ENCODE data around the gene TLCD1.

TLCD1 gene, protein sequence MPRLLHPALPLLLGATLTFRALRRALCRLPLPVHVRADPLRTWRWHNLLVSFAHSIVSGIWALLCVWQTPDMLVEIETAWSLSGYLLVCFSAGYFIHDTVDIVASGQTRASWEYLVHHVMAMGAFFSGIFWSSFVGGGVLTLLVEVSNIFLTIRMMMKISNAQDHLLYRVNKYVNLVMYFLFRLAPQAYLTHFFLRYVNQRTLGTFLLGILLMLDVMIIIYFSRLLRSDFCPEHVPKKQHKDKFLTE

GRCh38 chr17:28726226-28726626 lies at the start of gene TLCD1:
TSS of gene TLCD1 (minus strand) at chr17:28726233. CDS start at chr17:28726097, 136 bp downstream.
- peak; percentile 65 for DNase-seq

- DNase-seq = no peak
Measured at GRCh38 chr17:28774206-28774605, 48.2 kb upstream of the TLCD1 start.

DNA sequence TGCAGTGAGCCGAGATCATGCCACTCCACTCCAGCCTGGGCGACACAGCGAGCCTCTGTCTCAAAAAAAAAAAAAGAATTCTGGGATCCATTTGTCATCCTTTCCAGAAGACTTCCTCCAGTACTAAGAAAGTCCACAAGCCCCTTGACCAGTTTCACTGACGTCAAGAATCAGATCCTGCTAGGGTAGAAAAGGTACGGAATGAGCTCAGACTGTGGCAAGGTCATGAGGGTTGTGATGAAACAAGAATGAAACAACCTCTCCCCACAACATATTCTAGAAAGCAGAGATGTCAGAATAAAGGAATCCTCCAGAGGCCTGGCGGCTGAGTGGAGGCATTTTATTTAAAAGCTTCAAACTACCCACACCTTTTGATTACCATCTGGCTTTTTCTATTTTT lies 47.7 kb upstream of the TLCD1 start:
- DNase-seq = no peak

GRCh38 chr17:28765038-28765437 lies 39.0 kb upstream of the TLCD1 start:
- no peak for DNase-seq

DNA sequence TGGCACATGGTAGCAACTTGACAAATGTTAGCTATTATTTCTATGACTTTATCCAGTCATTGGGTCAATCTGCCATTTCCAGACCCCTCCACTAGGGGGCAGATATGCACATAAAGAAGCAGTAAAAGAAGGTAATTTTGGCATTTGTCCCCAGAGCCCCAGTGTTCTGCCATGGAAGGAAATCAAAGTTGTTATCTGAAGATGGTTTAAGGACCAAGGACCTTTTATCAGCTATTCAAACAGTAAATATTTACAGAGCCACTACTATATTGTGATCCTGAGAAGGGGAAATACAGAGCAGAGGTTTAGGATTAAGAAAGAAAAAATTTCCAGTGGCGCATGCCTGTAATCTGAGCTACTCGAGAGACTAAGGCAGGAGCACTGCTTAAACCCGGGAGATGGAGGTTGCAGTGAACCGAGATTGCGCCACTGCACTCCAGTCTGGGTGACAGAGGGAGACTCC lies 37.8 kb upstream of the TLCD1 start:
- peak; percentile 69 for DNase-seq

GRCh38 chr17:28763137-28763799 lies 37.2 kb upstream of the TLCD1 start:
- DNase-seq = no peak

DNA sequence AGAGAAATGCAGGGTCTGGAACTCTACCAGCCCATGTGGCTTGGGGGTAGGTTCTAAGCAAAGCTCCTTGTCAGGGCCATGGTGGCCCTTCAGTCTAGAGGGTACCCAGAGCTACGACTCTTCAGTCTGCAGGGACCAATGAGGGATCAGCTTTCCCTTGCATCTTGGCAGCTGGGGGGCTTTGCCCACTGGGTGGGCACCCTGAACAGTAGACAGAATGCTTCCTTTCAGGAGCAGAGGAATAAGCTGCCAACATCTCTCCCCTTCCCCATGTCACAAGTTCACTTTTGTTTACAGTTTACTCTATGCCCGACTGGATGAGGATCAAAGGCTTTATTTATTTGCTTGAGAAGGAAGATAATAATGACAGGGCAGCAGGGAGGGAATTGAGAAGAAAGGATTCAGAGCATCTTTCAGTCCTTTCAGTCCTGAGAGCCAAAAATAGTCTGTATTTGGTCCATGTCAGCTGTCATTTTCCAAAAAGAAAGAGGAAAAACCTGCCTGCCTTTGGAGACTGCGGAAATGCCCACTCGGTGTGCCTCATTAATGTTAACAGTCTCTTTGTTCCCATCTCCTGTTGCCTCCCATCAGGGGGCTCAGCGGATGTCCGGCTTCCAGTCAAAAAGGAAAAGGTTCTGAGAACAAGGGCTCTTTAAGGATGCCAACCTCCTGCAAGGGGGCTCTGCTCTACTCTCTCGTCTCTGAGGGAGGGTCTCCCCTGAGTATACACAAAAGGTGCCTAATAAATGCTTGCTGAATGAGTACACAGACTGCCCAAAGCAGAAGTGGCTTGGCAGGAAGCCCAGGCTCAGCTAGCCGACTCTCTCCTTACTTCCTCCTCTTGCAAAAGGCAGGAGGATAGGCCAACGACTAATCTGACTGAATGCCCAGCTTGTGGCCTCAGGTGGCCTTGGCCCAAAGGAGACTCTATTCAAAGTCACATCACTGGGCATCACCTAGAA lies 34.8 kb upstream of the TLCD1 start:
- peak; percentile 73 for DNase-seq

DNA sequence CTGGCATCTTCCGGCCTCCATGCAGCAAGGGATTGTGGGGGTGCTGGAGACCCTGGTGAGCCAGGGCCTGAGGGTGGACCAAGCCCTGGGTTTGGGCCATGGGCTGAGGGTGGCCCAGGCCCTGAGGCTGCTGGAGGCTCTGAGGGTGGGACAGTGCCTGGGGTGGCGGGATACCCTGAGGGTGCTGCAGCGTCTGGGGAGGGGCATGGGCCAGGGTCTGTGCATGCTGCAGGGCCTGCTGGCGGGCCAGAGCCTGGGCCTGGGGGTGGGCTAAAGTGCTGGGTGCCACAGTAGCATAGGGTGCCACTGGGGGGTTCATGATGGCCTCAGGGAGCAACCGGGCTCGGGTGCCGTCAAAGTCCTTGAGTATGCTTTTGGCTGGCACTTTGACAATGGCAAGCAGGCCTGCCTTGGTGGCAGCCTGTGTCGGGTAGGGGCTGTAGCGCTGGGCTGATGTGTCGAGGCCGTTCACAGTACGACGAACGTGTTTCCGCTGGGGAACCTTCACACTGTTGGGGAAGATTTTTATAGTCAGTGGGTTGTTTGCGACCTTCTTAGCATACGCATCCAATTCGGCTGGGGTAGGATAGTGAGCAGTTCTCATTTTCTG lies 33.3 kb upstream of the TLCD1 start:
- no peak for DNase-seq

DNA sequence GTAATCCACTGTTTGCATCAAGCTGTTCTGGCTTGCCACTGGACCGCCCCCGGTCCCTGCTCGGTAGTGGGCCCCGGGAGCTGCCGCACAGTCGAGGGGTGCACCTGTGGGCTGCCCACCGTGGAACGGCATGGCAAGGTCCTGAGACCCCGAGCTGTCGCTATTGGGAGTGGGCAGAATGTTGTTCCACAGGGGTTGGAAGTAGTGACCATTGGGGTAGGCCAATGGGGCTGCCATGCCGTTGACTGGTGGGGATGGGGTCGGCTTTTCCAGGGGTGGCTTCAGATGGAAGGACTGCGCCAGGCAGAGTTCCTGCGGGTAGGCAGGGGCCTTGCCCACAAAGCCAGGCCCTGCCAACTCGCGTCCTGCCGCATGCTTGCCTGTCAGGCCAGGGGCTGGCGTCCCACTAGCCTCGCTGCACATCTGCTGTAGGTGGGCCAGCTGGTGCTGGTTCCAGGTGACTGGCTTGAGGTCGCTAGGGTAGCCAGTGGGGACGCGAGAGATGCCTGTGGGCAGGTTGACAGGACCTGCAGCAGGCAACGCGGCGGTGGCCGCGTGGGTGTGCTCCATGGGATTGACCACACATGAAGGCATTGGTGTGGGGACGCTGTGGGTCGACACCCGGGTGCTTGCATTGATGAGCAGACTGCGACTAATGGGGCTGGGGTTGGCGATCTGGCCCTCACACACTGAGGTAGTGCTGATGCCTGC lies 32.5 kb upstream of the TLCD1 start:
- no peak for DNase-seq

- DNase-seq = no peak
Measured at GRCh38 chr17:28756049-28756804, 30.2 kb upstream of the TLCD1 start.

GRCh38 chr17:28755486-28755885 lies 29.5 kb upstream of the TLCD1 start:
- no peak for DNase-seq

DNA sequence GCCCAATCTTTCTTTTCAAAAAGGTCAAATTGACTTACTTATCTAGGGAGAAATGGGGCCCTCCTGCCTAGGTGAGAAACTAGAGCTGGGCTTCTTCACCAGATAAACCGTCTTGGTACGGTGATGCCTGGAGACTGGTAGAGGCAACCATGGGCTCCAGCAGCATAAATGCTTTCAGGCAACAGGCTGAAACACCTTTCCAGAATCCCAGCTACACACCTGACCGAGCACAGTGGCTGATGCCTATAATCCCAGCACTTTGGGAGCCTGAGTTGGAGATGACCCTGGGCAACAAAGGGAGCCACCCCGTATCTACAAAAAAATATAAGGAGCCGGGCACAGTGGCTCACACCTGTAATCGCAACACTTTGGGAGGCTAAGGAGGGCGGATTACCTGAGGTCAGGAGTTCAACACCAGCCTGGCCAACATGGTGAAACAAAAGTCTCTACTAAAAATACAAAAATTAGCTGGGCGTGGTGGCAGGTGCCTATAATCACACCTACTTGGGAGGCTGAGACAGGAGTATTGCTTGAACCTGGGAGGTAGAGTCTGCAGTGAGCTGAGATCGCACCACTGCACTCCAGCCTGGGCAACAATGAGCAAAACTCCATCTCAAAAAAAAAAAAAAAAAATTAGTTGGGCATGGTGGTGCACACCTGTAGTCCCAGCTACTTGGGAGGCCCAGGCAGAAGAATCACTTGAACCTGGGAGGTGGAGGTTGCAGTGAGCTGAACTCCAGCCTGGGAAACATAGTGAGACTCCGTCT lies 25.8 kb upstream of the TLCD1 start:
- no peak for DNase-seq

DNA sequence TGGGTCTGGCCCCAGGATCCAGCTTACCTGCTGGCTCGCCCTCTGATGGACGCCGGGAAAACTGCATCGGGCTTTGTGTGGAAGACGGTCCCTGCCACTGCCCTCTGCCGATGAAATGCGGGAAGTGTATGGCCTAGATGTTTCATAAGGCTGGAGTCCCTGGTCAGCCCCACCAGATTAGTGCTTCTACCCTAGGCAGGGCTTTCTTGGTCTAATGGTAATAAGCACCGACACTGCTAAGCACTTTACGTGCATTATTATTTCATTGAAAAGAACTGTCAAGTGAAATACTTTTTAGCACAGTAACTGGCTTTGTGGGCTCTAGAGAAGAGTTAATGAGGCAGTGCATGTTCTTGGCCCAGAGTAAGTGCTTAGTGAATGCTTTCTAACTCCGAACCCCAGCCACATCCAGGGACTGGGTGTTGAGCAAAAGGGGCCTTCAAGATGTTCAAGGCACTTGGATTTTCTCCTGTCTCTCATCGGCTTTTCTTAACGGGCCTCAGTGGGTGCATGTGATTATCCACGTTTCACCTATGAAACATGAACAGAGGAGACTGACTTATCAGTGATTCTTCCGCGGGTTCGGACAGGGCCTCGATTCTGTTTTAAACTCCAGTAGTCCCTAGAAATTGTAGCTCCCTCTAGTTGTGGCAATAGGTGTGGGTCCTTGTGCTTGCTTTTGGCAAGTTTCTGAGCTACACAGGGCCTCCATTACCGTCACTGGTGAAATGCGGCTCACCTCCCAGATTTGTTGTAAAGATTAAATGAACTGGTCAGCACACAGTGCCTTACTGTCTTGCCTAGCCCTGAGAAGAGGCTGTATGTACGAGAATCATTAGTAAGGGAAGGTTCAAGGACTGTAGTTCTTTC lies 24.4 kb upstream of the TLCD1 start:
- peak; percentile 89 for DNase-seq

DNA sequence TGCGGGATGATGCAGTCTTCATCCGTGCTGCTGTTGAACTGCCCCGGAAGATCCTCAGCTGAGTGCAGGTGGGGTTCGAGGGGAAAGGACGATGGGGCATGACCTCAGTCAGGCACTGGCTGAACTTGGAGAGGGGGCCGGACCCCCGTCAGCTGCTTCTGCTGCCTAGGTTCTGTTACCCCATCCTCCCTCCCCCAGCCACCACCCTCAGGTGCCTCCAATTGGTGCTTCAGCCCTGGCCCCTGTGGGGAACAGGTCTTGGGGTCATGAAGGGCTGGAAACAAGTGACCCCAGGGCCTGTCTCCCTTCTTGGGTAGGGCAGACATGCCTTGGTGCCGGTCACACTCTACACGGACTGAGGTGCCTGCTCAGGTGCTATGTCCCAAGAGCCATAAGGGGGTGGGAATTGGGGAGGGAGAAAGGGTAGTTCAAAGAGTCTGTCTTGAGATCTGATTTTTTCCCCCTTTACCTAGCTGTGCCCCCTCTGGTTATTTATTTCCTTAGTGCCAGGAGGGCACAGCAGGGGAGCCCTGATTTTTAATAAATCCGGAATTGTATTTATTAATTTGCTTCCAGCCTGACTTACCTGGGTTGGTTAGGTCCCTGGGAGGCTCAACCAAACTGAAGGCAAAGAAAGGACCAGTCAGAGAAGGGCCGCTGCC lies 23.6 kb upstream of the TLCD1 start:
- no peak for DNase-seq

DNA sequence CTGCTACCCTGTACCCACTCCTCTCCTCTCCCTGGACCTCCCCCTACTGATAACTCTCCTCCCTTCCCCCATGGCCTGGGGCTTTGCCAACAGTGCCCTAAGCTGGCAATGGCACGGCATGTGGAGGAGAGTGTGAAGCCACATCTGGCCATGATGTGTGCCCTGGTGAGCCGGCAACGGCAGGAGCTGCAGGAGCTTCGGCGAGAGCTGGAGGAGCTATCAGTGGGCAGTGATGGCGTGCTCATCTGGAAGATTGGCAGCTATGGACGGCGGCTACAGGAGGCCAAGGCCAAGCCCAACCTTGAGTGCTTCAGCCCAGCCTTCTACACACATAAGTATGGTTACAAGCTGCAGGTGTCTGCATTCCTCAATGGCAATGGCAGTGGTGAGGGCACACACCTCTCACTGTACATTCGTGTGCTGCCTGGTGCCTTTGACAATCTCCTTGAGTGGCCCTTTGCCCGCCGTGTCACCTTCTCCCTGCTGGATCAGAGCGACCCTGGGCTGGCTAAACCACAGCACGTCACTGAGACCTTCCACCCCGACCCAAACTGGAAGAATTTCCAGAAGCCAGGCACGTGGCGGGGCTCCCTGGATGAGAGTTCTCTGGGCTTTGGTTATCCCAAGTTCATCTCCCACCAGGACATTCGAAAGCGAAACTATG lies 23.0 kb upstream of the TLCD1 start:
- no peak for DNase-seq

GRCh38 chr17:28747801-28748750 lies 22.0 kb upstream of the TLCD1 start:
- no peak for DNase-seq

DNA sequence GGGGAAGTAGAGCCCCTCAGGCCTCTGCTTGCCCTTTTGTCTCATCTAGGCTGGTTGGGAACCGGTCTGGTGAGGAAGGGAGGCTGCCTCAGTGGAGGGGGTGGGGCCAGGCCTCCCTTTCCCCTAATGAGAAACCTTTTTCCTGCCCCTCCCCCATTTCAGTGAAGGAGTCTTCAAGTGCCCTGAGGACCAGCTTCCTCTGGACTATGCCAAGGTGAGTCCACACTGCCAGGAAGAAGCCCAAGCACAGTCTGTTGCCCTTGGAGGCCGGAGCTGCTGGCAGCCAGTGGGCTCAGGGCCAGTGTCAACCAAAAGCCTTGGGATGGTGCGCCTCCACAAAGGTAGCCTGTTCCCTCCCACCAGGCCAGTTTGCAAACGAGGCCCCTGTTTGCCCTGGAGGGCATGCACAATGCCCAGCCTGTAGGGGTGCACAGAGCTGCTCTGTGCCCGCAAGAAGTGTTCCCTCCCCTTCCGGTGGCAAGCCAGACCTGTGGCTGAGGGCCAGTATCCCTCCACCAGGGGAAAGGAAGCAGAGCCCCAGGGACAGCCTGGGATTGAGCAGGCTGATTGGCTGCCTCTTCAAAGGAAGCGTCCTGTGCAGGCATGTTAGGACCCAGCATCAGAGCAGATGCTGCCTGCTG lies 21.1 kb upstream of the TLCD1 start:
- no peak for DNase-seq

Data from inflammatory macrophage treated with lipopolysaccharide for 4 hours (primary cell).